Smooth muscle cell (in vitro differentiated cells): ENCODE measurements around the gene ALDH7A1. TPM values are rescaled to one million over a fixed set of nuclear protein-coding genes. Genes with fewer than 3 reads are reported as not detected.

Experiments used
- DNase-seq: peaks from one replicate; lab custom pipeline; 2025; ENCODE audit not compliant: unreplicated experiment; lab: John Stamatoyannopoulos, UW
- H2AFZ ChIP-seq: fragments of 200-600 bp; sonication (generic); 2 replicates; pipeline ENCODE4 v1.6.0; 2016; ENCODE audit warnings: antibody characterized with exemption, low read depth, mild to moderate bottlenecking
- H3F3A ChIP-seq: fragments of 200-600 bp; sonication (generic); 2 replicates; pipeline ENCODE4 v1.6.0; 2017; ENCODE audit warnings: antibody characterized with exemption, low read depth
- H3K27ac ChIP-seq: fragments of 200-600 bp; sonication (generic); 2 replicates; pipeline ENCODE4 v1.5.1; 2016; ENCODE audit warnings: low read depth, mild to moderate bottlenecking
- H3K27me3 ChIP-seq: fragments of 200-600 bp; sonication (generic); 2 replicates; pipeline ENCODE4 v1.6.1; 2016; ENCODE audit warnings: low read depth, mild to moderate bottlenecking
- H3K36me3 ChIP-seq: fragments of 200-600 bp; sonication (generic); 2 replicates; pipeline ENCODE4 v1.5.1; 2016; ENCODE audit warnings: low read depth
- H3K4me1 ChIP-seq: fragments of 200-600 bp; sonication (generic); 2 replicates; pipeline ENCODE4 v1.5.1; 2016; ENCODE audit warnings: low read depth
- H3K4me2 ChIP-seq: fragments of 200-600 bp; sonication (generic); 2 replicates; pipeline ENCODE4 v1.6.0; 2016; ENCODE audit warnings: mild to moderate bottlenecking
- H3K4me3 ChIP-seq: fragments of 200-600 bp; sonication (generic); 2 replicates; pipeline ENCODE4 v1.5.1; 2016; ENCODE audit warnings: mild to moderate bottlenecking
- H3K79me2 ChIP-seq: fragments of 200-600 bp; sonication (generic); 2 replicates; pipeline ENCODE4 v1.6.0; 2016; ENCODE audit warnings: low read depth, mild to moderate bottlenecking
- H3K9ac ChIP-seq: fragments of 200-600 bp; sonication (generic); 2 replicates; pipeline ENCODE4 v1.6.0; 2016; ENCODE audit warnings: low read depth
- H3K9me3 ChIP-seq: fragments of 200-600 bp; sonication (generic); replicated peaks from 2 replicates; pipeline ENCODE4 v1.5.1; 2016; ENCODE audit warnings: low read depth
- H4K20me1 ChIP-seq: fragments of 200-600 bp; sonication (generic); 2 replicates; pipeline ENCODE4 v1.6.0; 2016; ENCODE audit warnings: low read depth
- WGBS: methylation state at CpG from one replicate; pipeline ENCODE4 v1.1.7; 2016; ENCODE audit warnings: low lambda C conversion rate; 5-methylcytosine and 5-hydroxymethylcytosine counted together
- polyA plus RNA-seq: library from polyadenylated mRNA; unstranded; fragments of >200 nt; fragmentation: Nextera tagmentation; extraction: Ambion mirVana; gene quantifications from 2 replicates; pipeline ENCODE4 v1.2.1, GENCODE V29; 2016
- total RNA-seq: library from RNA; depleted of rRNA; stranded (reverse); fragments of >200 nt; gene quantifications from 2 replicates; pipeline ENCODE4 v1.2.3, GENCODE V29; 2014
- TF ChIP-seq, protein P1 (sequence below): fragments of 200-600 bp; sonication (generic); IDR thresholded peaks from 2 replicates; pipeline ENCODE4 v1.5.1; 2017; ENCODE audit warnings: borderline replicate concordance, mild to moderate bottlenecking, antibody characterized with exemption; ENCODE audit not compliant: insufficient read depth, poor library complexity, severe bottlenecking

The ALDH7A1 gene
- total and polyA plus RNA-seq, 2 experiments from 2014 or later: 26.5 to 55.3 TPM

DNA sequence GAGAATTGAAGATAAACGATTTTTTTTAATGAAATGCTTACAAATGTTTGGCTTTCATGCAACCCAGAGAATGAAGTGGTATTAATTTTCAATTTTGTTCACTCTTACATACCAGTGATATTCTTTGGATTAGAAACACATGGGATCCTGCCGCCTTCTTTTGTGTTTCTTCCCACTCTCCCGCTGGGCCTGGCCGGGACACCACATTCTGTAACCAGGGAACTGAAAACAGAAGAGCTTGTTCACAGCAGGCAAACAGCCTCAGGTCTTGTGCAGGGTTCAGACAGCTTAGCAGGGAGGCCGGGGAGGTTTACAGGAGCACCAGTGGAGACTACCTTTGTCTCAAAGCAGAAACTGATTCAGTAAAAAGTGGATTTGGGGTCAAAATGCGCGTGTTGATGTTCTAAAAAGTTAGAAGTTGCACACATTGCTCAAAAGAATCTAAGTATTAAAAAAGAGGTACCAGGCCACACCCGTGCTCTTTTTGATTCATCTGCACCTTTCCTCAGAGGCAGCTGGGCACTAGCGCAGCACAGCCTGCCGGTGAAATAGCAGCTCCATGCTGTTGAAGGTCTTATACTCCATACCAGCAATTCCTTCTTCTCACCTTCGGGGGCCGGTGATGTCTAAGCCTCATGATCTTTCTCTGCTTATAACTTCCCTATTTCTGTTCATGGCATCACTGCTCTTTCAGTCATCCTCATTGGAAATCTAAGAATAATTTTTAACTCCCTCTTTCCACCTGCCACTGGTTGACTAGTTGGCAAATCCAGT, 104.7 kb downstream of the ALDH7A1 start:
- Histone ChIP-seq H3K4me1 (peaks cover 30% of the 10 kb centered on the region), H3K36me3 (peaks cover 16% of the 10 kb centered on the region), H3K4me2 (no peak overlapping the region), H3K9me3 (no peaks in the 10 kb centered on the region), H3K79me2 (no peaks in the 10 kb centered on the region), H3K27ac (no peak overlapping the region), H4K20me1 (no peaks in the 10 kb centered on the region), H3K4me3 (no peak overlapping the region), H3K9ac (no peak overlapping the region), H3K27me3 (no peaks in the 10 kb centered on the region), H2AFZ (no peak overlapping the region), H3F3A (no peaks in the 10 kb centered on the region)
- DNase-seq: no peak
- 81% methylated on average over 12 of the region's 12 CpGs for WGBS
- TF ChIP-seq, protein P1, sequence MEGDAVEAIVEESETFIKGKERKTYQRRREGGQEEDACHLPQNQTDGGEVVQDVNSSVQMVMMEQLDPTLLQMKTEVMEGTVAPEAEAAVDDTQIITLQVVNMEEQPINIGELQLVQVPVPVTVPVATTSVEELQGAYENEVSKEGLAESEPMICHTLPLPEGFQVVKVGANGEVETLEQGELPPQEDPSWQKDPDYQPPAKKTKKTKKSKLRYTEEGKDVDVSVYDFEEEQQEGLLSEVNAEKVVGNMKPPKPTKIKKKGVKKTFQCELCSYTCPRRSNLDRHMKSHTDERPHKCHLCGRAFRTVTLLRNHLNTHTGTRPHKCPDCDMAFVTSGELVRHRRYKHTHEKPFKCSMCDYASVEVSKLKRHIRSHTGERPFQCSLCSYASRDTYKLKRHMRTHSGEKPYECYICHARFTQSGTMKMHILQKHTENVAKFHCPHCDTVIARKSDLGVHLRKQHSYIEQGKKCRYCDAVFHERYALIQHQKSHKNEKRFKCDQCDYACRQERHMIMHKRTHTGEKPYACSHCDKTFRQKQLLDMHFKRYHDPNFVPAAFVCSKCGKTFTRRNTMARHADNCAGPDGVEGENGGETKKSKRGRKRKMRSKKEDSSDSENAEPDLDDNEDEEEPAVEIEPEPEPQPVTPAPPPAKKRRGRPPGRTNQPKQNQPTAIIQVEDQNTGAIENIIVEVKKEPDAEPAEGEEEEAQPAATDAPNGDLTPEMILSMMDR: no peak

DNA sequence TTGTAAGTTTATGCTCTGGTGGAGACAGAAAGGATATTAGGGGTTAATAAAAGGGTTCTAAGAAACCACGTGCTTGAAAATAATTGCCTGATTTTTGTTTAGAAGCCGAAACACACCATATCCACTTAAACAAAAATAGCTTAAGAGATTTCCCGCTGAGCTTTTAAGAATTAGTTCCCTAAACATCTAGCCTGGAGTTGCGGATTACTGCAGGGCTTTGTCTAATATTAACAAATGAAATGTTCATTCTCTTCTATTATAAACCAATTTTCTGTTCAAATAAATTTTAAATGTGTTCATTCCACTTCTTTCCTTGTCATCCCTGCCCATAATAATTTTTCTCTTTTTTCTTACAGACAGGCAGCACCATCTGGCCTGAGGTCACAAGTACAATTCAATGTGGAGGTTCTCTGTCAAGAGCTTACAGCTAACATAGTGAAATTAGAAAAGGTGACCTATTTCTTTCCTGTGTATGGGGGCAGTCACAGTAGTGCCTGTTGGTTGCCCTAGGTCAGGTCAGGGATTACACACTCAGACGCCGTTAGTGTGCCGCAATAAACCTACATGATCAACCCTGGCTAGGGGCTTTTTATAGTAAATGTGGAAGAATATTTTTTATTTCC, 106.5 kb downstream of the ALDH7A1 start:
- H2AFZ ChIP-seq: no peak overlapping the region
- H4K20me1 ChIP-seq: no peaks in the 10 kb centered on the region
- no peaks in the 10 kb centered on the region for H3K79me2 ChIP-seq
- H3K9me3 ChIP-seq: no peaks in the 10 kb centered on the region
- no peak overlapping the region for H3K4me3 ChIP-seq
- TF ChIP-seq, protein P1: no peak
- no peak for DNase-seq
- no peaks in the 10 kb centered on the region for H3K27me3 ChIP-seq
- 54% methylated on average over 7 of the region's 7 CpGs for WGBS
- no peak overlapping the region for H3K27ac ChIP-seq
- H3K9ac ChIP-seq: no peak overlapping the region
- H3K4me2 ChIP-seq: no peak overlapping the region
- H3F3A ChIP-seq: no peaks in the 10 kb centered on the region
- peaks cover 19% of the 10 kb centered on the region for H3K36me3 ChIP-seq
- H3K4me1 ChIP-seq: peaks cover 30% of the 10 kb centered on the region

DNA sequence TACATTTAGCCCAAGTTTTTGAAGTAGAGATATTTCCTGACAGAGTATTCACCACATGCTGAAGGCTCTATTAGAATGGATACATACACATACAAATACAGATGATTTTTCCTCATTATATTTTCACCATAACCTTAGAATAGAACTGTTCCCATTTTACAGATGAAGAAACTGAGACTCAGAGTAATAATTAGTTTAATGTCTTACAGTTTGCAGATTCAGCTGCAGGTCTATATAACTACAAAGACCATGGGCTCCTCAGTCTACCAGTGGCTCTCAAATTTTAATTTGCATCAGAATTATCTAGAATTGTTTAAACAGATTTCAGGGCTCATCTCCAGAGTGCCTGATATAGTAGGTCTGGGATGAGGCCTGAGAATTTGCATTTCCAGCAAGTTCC, 107.4 kb downstream of the ALDH7A1 start:
- H3K27me3 ChIP-seq: no peaks in the 10 kb centered on the region
- TF ChIP-seq, protein P1: no peak
- no peak overlapping the region for H3K4me3 ChIP-seq
- H3K36me3 ChIP-seq: peaks cover 19% of the 10 kb centered on the region
- no peak overlapping the region for H3K4me2 ChIP-seq
- H3K79me2 ChIP-seq: no peaks in the 10 kb centered on the region
- no peak overlapping the region for H3K9ac ChIP-seq
- DNase-seq: no peak
- H2AFZ ChIP-seq: no peak overlapping the region
- no peaks in the 10 kb centered on the region for H3F3A ChIP-seq
- no peak overlapping the region for H3K27ac ChIP-seq
- no peaks in the 10 kb centered on the region for H4K20me1 ChIP-seq
- peaks cover 30% of the 10 kb centered on the region for H3K4me1 ChIP-seq
- H3K9me3 ChIP-seq: no peaks in the 10 kb centered on the region

DNA sequence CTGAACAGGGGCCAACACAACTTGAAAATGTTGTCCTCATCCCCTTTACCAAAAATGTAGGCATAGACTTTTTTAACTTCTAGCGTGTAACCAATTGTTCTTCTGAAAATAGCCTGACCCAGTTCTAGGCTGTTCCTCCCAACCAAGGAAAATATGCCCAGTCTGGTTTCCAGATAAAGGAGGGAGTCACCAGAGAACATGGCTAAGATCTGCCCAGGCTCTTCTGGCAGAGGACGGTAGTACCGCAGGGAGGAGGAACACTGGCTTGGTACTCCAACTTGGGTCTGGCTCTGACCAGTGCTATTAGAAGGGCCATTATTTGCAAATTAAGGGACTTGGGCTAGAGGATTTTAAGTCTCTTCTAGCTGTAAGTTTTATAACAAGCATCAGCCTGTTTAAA, 108.7 kb downstream of the ALDH7A1 start:
- H2AFZ ChIP-seq: no peak overlapping the region
- peaks cover 19% of the 10 kb centered on the region for H3K36me3 ChIP-seq
- no peak overlapping the region for H3K27ac ChIP-seq
- H3K4me2 ChIP-seq: no peak overlapping the region
- no peaks in the 10 kb centered on the region for H3K9me3 ChIP-seq
- no peaks in the 10 kb centered on the region for H3K27me3 ChIP-seq
- H3K4me1 ChIP-seq: peaks cover 30% of the 10 kb centered on the region
- 94% methylated on average over 3 of the region's 3 CpGs for WGBS
- no peak for DNase-seq
- H3F3A ChIP-seq: no peaks in the 10 kb centered on the region
- H3K4me3 ChIP-seq: no peak overlapping the region
- no peaks in the 10 kb centered on the region for H3K79me2 ChIP-seq
- no peaks in the 10 kb centered on the region for H4K20me1 ChIP-seq
- H3K9ac ChIP-seq: no peak overlapping the region
- TF ChIP-seq, protein P1: no peak
